Lower leg skin (tissue), 4 donors: ENCODE data around the gene PCNX4. TPM values are rescaled to one million over a fixed set of nuclear protein-coding genes. Genes with fewer than 3 reads are reported as not detected.
"Not testable (repeated sequence)": the region's sequence is repeated elsewhere in the genome, so short reads cannot be mapped to it uniquely, and the experiment has no call there.

ENCODE experiments used
- DNase-seq, 2 donors: peaks; one replicate each; pipeline ENCODE4 v3.0.0-alpha.2; 2019; ENCODE audit warnings: low spot score in 2 of 2
- H3K4me3 ChIP-seq: fragments of 200-600 bp; sonication (generic); 2 replicates; pipeline ENCODE4 v1.5.1; 2017; ENCODE audit warnings: mild to moderate bottlenecking, low read depth; ENCODE audit not compliant: poor library complexity, severe bottlenecking
- CTCF ChIP-seq, 3 donors: fragments of 450-650 bp; IDR thresholded peaks; one replicate each; pipeline ENCODE4 v1.5.1; 2016; ENCODE audit warnings: antibody characterized with exemption in 3 of 3, mild to moderate bottlenecking in 3 of 3, moderate library complexity in 2 of 3
- POLR2A ChIP-seq, 2 donors: fragments of 450-650 bp; IDR thresholded peaks; one replicate each; pipeline ENCODE4 v1.6.1; 2016 to 2017; ENCODE audit warnings: antibody characterized with exemption in 2 of 2, mild to moderate bottlenecking in 1 of 2, moderate library complexity in 1 of 2
- WGBS, 2 donors: methylation state at CpG; one replicate each; pipeline ENCODE4 v1.1.5; 2018; 5-methylcytosine and 5-hydroxymethylcytosine counted together
- intact Hi-C: fragments of 100-400 bp; cut with DNase I; formaldehyde crosslinking; loops from one replicate; pipeline ENCODE4 v1.15.0; 2023; ENCODE audit warnings: low total_unique reads
- total RNA-seq, 4 donors: library from RNA; depleted of rRNA; stranded (reverse); fragments of >200 nt; gene quantifications; one replicate each; pipeline ENCODE4 v1.1.0, GENCODE V29; 2016

PCNX4 gene
- total RNA-seq, result 10 to 100 TPM; 24.7 to 48.0 (median 27.9) TPM

- H3K4me3 ChIP-seq, result peak within 1 kb of the TSS; percentile 47
- DNase-seq, result peak; percentile 97 to 99
- WGBS, 2 donors, result 0% methylated on average over 66 to 74 of the region's 88 CpGs
- intact Hi-C loops, result no loop called here
- no peak for TF ChIP-seq CTCF (IDR thresholded peaks at IDR 0.05)
- no peak for TF ChIP-seq POLR2A (IDR thresholded peaks at IDR 0.05)
Measured at GRCh38 chr14:60091550-60092525, at the start of gene PCNX4. Gene PCNX4, plus strand, starts transcription at chr14:60091923. Its CDS starts 15,716 bp downstream, at chr14:60107639.

- 62 to 63% methylated on average over 1 of the region's 1 CpG for WGBS, 2 donors
- H3K4me3 ChIP-seq, intact Hi-C loops, DNase-seq: not testable (repeated sequence)
Measured at GRCh38 chr14:60047976-60048375, 43.7 kb upstream of the PCNX4 start.

GRCh38 chr14:60051721-60052221 is 40.0 kb upstream of the PCNX4 start:
- H3K4me3 ChIP-seq, result no peak overlapping the region
- intact Hi-C loops, result no loop called here
- DNase-seq, result no peak
- WGBS, 2 donors, result 12 to 37% methylated on average over 3 of the region's 3 CpGs
- TF ChIP-seq CTCF (IDR thresholded peaks at IDR 0.05) (no peak), POLR2A (IDR thresholded peaks at IDR 0.05) (no peak)

- TF ChIP-seq POLR2A (IDR thresholded peaks at IDR 0.05) (no peak), CTCF (IDR thresholded peaks at IDR 0.05) (no peak)
- intact Hi-C loops, result no loop called here
- DNase-seq, result no peak
- WGBS, 2 donors, result 85 to 86% methylated on average over 1 of the region's 1 CpG
- H3K4me3 ChIP-seq, result no peak overlapping the region
Measured at GRCh38 chr14:60058087-60058486, 33.6 kb upstream of the PCNX4 start.

GRCh38 chr14:60061371-60061770 is 30.4 kb upstream of the PCNX4 start:
- intact Hi-C loops, result no loop called here
- H3K4me3 ChIP-seq, result no peak overlapping the region
- 47 to 55% methylated on average over 2 of the region's 2 CpGs for WGBS, 2 donors
- TF ChIP-seq CTCF (IDR thresholded peaks at IDR 0.05) (no peak), POLR2A (IDR thresholded peaks at IDR 0.05) (no peak)
- DNase-seq, result no peak

- intact Hi-C loops, result loop anchor here (5.0 kb wide), 1 partner anchor 108 kb away; no protein-coding TSS in a partner anchor
- TF ChIP-seq CTCF (IDR thresholded peaks at IDR 0.05) (peak in 1 of 3 donors; percentile 26), POLR2A (IDR thresholded peaks at IDR 0.05) (no peak)
- no peak for DNase-seq
- no peak overlapping the region for H3K4me3 ChIP-seq
Measured at GRCh38 chr14:60064491-60065072, 27.1 kb upstream of the PCNX4 start.
